NCI-H1417 (cell line): Measurements from ENCODE around the gene FREY1.

ENCODE experiments used
- DNase-seq, 3 experiments: peaks; one replicate each; lab custom pipeline; 2025; lab: John Stamatoyannopoulos, UW

FREY1 gene

DNA sequence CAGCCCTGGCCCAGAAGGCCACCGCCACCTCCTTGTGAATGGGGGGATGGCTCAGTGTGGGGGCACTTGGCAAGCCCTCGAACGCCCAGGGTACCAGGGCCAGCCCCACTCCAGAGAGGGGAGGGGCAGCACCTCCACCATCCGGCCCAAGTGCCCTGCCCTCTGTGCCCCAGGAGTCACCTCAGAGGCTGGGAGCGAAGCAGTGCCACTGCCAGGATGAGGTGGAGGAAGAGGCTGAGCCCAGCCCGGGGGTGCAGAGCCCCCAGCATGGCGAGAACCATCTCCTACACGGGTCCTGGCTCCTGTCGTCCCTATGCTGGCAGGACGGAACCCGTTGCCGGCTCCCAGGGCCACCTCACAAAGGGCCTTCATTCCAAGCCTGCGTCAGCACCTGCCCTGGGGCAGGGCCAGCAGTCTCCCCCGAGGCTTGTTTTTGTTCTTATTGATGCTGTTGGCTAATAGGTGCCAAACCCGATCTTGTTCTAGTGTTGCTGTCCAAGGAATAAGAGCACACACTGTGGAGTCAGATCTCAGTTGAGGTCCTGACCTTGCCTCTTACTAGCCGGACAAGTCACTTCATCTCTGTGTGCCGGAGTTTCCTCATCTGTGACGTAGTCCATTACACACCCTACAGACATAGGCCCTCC is at the start of gene FREY1:
Gene FREY1 (minus strand): TSS at position 307 of the 647 bp plus-strand sequence. CDS start 26 bp downstream, at position 281.
- no peak for DNase-seq

GRCh38 chr11:45949992-45950407 is 42.9 kb upstream of the FREY1 start:
- no peak for DNase-seq

- no peak for DNase-seq
Measured at GRCh38 chr11:45948356-45948755, 41.3 kb upstream of the FREY1 start.

DNA sequence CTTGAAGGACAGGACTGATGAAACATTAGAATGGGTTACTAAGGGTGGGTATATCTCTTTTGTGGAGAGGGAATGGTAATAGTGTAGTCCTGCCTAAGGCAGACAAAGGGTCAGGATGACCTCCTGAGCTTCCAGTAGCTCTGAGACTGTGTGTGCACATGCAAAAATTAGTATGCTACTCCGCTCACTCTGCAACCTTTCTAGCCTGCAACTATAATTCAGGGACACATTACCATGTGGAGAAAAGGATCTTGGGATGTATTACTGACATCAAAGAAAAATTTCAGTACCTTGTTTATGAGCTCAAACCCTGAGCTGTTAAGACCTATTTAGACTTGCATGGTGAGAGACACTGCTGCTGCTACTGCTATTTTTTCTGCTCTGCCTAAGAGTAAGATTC is 40.8 kb upstream of the FREY1 start:
- DNase-seq = no peak

DNA sequence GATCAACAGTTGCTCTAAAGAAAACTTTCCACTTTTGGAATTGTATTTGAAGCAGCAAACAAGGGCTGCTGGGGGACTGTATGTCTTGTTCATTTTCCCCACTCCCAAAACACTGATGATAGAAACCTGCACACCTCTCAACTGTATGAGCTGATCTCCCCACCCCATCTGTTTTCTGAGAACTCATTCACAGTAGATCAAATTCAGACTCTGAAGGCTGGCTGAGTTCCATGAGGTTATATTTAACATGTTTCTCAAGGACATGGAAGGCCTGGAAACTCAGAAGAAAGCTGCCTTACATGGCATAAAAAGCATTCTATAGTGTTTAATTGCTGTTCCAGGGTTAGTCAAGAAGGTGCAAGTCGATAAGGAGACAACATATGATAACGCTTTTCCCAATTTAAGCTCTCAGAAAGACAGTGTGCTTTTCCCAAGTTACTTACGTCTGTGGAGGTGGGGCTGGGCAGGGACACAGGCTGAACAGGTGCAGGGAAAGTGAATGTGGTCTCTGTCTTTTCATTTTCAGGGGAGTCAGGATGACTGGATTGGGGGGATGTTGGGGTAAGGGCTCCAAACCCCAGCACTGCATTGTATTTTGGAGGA is 38.4 kb upstream of the FREY1 start:
- no peak for DNase-seq

GRCh38 chr11:45942381-45942780 is 35.3 kb upstream of the FREY1 start:
- no peak for DNase-seq

DNA sequence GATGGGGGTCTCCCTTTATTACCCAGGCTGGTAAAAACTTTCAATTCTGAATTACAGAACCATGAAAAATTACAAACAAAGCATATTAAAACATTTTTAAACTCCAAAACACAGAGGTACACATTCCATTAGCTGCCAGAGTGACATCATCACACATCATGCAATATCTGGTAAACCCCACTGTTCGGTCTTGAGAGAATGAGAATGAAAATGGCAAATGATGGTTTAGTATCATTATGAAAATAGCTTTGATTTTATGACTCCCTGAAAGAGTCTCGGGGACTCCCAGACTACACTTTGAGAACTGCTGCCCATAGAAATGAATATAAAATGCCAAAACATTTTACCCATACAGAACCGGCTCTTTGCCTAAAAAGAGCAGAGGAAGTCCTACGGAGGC is 34.2 kb upstream of the FREY1 start:
- no peak for DNase-seq

DNA sequence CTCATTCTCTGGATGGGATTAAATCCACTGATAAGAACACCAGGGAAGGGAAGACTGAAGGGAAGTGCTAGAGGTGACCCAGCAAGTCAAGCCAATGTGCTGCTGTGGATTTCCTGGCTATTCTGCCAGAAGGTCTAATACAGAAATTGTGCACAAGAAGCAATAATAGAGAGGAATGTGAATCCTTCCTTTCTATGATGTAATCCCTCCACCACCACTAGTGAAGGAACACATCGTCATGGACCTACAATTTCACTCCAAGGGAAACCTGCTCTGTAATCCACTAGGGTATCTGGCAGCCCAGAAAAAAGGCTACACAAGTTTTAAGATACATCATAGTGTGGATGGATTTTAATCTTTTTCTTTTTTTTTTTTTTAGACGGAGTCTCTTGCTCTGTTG is 32.8 kb upstream of the FREY1 start:
- no peak for DNase-seq

DNA sequence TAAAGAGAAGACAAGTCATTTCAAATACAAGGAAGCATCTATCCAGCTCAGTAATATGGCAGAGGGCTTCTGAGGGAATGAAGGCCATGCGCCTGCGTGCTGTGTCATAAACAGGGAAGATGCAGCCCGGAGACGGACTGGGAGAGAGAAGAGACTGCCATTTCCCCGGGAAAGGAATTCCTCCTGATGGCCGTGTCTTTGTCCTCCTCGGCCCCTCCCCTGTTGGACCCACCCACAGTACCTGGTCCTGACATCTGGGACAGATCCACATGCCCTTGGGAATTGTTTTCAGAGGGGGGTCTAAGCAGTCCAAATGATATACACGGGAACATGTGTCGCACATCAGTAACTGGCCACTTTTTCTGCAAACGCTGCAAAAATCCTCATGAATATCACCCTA is 30.8 kb upstream of the FREY1 start:
- DNase-seq = no peak

GRCh38 chr11:45936511-45937054 is 29.5 kb upstream of the FREY1 start:
- DNase-seq = no peak

GRCh38 chr11:45935349-45936064 is 28.4 kb upstream of the FREY1 start:
- DNase-seq = no peak

DNA sequence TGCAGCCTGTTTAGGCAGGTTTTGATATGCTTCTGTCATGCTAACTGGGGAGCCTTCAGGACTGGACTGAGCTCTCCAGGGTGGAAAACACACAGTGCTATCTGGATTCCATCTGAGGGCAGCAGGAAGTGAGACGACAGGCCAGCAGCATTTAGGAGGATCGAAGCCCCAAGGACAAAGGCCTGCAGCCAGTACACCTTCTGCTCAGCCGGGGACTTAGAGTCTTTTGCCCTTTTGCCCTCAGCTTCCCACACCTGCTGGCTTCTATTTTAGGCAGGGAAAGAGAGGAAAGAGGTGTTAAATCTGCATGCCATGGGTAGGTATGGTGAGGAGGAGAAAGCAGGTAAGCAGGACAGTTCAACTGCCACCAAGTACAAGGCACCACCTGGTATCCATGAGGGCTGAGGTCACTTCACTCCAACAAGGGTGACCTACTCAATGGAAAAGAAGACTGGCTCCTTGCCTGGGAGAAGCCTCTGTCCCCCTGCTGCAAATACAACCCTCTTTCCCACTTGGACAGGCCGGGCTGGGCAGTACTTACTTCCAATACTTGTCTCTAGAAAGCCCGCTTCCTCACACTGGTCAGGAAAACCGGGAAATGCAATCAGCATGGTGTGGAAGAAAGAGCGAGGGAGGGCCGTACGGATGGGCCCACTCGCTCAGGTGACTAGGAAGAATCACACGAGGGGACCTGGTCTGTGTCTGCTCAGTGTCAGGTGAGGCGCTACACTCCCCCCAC is 27.7 kb upstream of the FREY1 start:
- DNase-seq = no peak

DNA sequence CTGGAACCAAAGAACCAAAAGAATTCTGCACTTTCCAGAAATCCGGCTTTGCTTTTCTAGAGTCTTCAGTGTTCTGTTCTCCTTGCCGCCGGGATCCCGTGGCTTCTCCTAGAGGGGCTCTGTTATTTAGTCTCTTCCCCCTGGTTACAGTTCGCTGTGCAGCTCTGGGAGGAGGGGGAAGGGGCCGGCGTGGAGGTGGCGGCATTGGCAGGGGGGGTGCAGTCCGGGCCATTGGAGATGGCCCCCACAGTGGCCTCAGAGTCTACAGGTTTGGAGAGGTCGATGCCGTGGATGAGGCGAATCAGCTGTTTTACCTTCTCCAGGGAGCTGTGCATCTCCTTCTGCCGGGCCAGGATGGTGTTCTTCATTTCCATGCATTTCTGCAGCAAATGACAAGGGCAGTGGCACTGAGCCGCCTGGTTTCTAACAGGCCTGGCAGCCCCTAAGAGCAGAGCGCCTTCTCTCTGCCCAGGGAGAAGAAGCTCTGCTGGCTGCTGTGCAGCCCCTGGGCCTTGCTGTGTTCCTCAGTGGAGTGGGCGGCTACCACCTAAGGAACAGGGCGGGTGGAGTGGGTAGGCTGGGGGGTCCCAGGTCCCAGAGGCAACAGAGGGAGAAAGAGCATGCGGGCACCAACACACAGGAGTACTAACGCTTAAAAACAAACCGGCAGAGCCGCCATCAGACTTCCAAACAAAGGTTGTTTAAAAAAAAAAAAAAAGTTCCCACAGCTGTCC is 26.9 kb upstream of the FREY1 start:
- no peak for DNase-seq

GRCh38 chr11:45933131-45933831 is 26.2 kb upstream of the FREY1 start:
- DNase-seq = no peak

DNA sequence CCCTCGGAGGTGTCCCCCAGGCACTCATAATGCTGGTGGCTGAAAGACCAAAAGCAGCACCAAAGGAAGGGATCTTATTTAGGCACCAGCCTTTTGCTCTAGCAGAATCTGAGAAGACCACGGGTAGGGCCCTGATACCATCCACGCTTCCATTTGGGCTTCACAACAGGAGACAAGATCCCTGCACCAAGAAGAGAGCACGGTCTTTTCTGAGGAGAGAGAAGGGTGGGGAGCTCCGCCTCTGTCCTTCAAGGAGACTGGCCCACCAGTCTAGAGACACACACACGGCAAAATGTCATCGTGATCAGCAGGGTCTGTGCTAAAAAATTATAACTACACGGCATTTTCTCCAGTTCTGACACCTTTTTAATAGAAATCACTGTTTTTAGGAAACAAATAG is 25.1 kb upstream of the FREY1 start:
- DNase-seq = no peak

GRCh38 chr11:45931739-45932138 is 24.7 kb upstream of the FREY1 start:
- no peak for DNase-seq

DNA sequence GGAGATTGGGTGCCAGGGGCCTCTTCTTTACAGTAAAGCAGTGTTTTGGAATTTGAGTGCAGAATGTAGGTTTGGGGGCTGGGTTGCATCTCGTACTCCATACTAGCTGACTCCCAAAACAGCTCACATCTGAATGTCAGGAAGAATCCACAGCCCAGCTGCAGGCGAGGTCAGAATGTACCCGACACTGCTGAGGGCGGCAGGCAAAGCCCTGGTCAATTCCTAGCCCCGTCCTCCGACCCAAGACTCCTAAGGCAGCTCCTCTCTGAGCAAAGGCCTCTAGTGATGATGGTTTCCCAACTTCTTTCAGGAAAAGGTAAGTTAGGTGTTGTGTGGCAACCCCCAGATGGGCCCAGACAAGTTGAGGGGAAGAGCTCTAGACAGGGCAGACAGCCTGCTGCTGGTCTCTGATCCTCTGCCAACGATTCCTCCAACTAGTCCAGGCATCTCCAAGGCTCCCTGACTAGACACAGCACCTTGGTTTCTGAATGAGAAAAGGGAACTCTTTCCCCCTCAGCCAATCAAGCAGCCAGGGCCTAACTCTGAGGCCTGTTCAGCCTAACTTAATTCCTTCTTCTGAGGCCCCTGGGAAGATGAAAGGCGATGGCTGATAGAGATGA is 24.0 kb upstream of the FREY1 start:
- no peak for DNase-seq

DNA sequence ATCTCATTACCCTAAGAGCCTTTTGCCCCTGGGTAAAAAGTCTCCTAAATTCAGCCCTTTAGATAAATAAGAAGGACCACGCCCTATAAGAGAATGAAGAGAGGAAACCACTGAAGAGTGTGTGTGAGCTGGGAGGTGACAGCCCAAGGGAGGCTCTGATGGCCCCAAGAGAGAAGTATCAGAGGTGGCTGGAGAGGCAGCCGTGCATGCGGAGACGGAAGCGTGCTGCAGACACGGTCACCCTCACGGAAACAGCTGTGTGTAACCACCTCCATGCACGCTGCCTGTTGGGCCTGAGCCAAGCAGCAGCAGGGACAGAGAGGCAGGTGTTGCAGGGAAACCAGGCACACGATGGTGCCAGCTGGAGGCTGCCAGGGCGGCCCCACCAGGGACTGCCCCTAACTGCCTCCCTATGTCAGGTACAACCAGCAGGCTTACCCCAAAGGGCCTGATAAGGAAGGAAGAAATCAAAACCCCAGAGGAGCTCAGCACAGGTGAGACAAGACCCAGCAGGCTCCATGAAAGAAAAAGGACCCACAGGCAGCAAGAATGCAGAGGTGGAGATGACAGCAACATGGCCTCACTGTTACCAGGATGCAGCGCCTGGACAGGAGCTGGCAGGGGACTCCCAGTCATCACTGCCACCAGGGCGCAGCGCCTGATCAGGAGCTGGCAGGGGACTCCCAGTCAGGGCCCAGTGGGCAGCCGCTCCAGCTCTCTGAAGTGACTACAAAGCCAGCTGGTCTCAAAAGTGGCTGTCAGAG is 23.1 kb upstream of the FREY1 start:
- peak; percentile 67 to 94 (median 84) for DNase-seq

GRCh38 chr11:45929486-45930030 is 22.5 kb upstream of the FREY1 start:
- DNase-seq = no peak
